ENCODE data around the gene ALAS1.

ALAS1 gene

DNA sequence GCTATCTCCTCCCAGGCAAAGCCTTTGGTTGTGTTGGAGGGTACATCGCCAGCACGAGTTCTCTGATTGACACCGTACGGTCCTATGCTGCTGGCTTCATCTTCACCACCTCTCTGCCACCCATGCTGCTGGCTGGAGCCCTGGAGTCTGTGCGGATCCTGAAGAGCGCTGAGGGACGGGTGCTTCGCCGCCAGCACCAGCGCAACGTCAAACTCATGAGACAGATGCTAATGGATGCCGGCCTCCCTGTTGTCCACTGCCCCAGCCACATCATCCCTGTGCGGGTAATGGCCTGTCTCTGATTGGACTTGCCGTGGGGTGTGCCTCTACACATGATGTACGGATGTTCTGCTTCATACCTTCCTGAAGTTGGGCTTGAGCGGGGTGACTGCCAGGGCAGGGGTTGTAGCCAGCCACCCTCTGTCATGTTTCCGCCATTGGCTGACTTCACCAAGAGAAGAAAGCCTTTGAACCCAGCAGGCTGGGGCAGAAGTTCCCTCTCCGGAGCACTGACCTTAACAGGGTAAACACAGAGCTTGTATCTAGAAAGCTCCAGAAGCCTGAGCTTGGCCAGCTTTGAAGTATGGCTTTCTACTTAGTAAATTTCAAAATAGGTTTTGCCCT lies 13.4 kb downstream of the ALAS1 start:
- Histone ChIP-seq H3K79me2 (ENCODE audit: low read length) (no peaks in the 10 kb centered on the region), H3K27ac (ENCODE audit: low read length) (no peak overlapping the region), H3K4me1 (ENCODE audit: low read length) (no peaks in the 10 kb centered on the region), H3K4me2 (ENCODE audit: low read length) (no peak overlapping the region), H3K36me3 (replicated peaks; ENCODE audit: low read depth, low read length) (peaks cover 74% of the 10 kb centered on the region), H4K20me1 (ENCODE audit: insufficient read depth, low read length) (no peaks in the 10 kb centered on the region), H3K9ac (ENCODE audit: low read length) (no peak overlapping the region), H2AFZ (ENCODE audit: low read depth, low read length) (no peak overlapping the region), H3K27me3 (ENCODE audit: low read depth, low read length) (no peaks in the 10 kb centered on the region), H3K9me3 (ENCODE audit: insufficient read depth, low read length) (no peaks in the 10 kb centered on the region), H3K4me3 (ENCODE audit: low read length) (no peak overlapping the region)
- TF ChIP-seq, protein P1, sequence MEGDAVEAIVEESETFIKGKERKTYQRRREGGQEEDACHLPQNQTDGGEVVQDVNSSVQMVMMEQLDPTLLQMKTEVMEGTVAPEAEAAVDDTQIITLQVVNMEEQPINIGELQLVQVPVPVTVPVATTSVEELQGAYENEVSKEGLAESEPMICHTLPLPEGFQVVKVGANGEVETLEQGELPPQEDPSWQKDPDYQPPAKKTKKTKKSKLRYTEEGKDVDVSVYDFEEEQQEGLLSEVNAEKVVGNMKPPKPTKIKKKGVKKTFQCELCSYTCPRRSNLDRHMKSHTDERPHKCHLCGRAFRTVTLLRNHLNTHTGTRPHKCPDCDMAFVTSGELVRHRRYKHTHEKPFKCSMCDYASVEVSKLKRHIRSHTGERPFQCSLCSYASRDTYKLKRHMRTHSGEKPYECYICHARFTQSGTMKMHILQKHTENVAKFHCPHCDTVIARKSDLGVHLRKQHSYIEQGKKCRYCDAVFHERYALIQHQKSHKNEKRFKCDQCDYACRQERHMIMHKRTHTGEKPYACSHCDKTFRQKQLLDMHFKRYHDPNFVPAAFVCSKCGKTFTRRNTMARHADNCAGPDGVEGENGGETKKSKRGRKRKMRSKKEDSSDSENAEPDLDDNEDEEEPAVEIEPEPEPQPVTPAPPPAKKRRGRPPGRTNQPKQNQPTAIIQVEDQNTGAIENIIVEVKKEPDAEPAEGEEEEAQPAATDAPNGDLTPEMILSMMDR (IDR thresholded peaks at IDR 0.05; ENCODE audit: low read depth, low read length) = no peak
- TF ChIP-seq EZH2phosphoT487 (IDR thresholded peaks at IDR 0.05; ENCODE audit: low read depth) = no peak

DNA sequence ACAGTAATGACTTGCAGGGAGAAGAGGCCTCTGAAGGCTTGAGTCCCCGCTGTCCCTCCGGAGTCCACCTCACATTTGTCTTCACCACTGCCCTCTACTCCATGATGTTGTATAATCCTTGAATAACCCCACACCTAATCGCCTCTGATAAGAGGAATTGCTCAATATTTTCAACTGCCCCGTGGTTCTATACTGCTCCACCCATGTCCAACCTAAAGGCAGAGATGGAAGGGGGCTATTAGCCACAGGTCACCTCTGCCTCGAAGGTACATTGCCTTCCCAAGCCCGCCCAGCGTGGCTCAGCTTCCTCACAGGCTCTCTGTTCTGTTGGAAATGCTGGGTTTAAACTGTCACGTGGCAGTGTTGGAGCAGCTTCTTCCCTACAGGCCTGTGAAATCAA lies 15.0 kb downstream of the ALAS1 start:
- Histone ChIP-seq H2AFZ (ENCODE audit: low read depth, low read length) (no peak overlapping the region), H3K4me2 (ENCODE audit: low read length) (no peak overlapping the region), H3K9me3 (ENCODE audit: insufficient read depth, low read length) (no peaks in the 10 kb centered on the region), H3K9ac (ENCODE audit: low read length) (no peak overlapping the region), H4K20me1 (ENCODE audit: insufficient read depth, low read length) (no peaks in the 10 kb centered on the region), H3K4me1 (ENCODE audit: low read length) (no peaks in the 10 kb centered on the region), H3K4me3 (ENCODE audit: low read length) (no peak overlapping the region), H3K36me3 (replicated peaks; ENCODE audit: low read depth, low read length) (peaks cover 67% of the 10 kb centered on the region), H3K27me3 (ENCODE audit: low read depth, low read length) (no peaks in the 10 kb centered on the region), H3K27ac (ENCODE audit: low read length) (no peak overlapping the region), H3K79me2 (ENCODE audit: low read length) (no peaks in the 10 kb centered on the region)
- TF ChIP-seq, protein P1 (IDR thresholded peaks at IDR 0.05; ENCODE audit: low read depth, low read length) = no peak
- no peak for TF ChIP-seq EZH2phosphoT487 (IDR thresholded peaks at IDR 0.05; ENCODE audit: low read depth)

DNA sequence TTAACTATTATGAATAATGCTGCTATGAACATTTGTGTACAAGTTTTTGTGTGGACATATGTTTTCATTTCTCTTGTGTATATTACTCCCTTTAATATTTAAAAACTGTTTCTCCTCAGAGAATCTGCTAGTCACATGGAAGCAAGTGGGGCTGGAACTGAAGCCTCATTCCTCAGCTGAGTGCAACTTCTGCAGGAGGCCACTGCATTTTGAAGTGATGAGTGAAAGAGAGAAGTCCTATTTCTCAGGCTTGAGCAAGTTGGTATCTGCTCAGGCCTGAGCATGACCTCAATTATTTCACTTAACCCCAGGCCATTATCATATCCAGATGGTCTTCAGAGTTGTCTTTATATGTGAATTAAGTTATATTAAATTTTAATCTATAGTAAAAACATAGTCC lies 15.9 kb downstream of the ALAS1 start:
- no peaks in the 10 kb centered on the region for H3K27me3 ChIP-seq (ENCODE audit: low read depth, low read length)
- no peak overlapping the region for H3K4me2 ChIP-seq (ENCODE audit: low read length)
- TF ChIP-seq EZH2phosphoT487 (IDR thresholded peaks at IDR 0.05; ENCODE audit: low read depth) = no peak
- TF ChIP-seq, protein P1 (IDR thresholded peaks at IDR 0.05; ENCODE audit: low read depth, low read length) = no peak
- peaks cover under 1% of the 10 kb centered on the region; the same call in 1 of the 2 replicates for H3K79me2 ChIP-seq (ENCODE audit: low read length)
- H3K9me3 ChIP-seq (ENCODE audit: insufficient read depth, low read length) = no peaks in the 10 kb centered on the region
- H3K9ac ChIP-seq (ENCODE audit: low read length) = no peak overlapping the region
- no peaks in the 10 kb centered on the region for H3K4me1 ChIP-seq (ENCODE audit: low read length)
- peaks cover 62% of the 10 kb centered on the region for H3K36me3 ChIP-seq (replicated peaks; ENCODE audit: low read depth, low read length)
- H4K20me1 ChIP-seq (ENCODE audit: insufficient read depth, low read length) = 0 out of 2 replicates have a peak, but pooled peaks cover under 1% of the 10 kb centered on the region
- H3K27ac ChIP-seq (ENCODE audit: low read length) = no peak overlapping the region
- H3K4me3 ChIP-seq (ENCODE audit: low read length) = no peak overlapping the region
- H2AFZ ChIP-seq (ENCODE audit: low read depth, low read length) = no peak overlapping the region

DNA sequence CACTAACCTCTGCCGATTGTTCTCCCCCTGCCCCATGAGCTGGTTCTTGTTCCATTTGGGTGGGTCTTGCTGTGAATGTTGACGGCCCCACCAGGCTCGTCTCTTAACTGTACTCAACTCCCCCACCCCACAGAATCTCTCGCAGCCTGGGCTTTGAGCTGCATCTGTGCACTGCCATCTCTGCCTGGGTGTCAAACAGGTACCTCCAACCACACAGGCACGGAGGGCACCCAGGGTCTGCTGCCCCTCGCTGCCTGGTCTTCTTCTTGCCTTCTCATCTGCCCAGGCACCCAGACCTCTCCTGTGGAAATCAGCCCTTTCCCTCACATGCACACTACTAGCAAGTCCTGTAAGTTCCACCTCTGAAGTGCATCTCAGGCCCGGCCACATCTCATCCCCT lies 17.4 kb downstream of the ALAS1 start:
- Histone ChIP-seq H2AFZ (ENCODE audit: low read depth, low read length) (no peak overlapping the region), H3K79me2 (ENCODE audit: low read length) (peaks cover 12% of the 10 kb centered on the region; the same call in 1 of the 2 replicates), H3K4me2 (ENCODE audit: low read length) (no peak overlapping the region), H3K27ac (ENCODE audit: low read length) (no peak overlapping the region), H3K4me3 (ENCODE audit: low read length) (no peak overlapping the region), H3K9ac (ENCODE audit: low read length) (no peak overlapping the region), H3K36me3 (replicated peaks; ENCODE audit: low read depth, low read length) (peaks cover 58% of the 10 kb centered on the region), H3K9me3 (ENCODE audit: insufficient read depth, low read length) (no peaks in the 10 kb centered on the region), H3K27me3 (ENCODE audit: low read depth, low read length) (no peaks in the 10 kb centered on the region), H3K4me1 (ENCODE audit: low read length) (no peaks in the 10 kb centered on the region), H4K20me1 (ENCODE audit: insufficient read depth, low read length) (peaks cover 12% of the 10 kb centered on the region)
- TF ChIP-seq, protein P1 (IDR thresholded peaks at IDR 0.05; ENCODE audit: low read depth, low read length) = no peak
- TF ChIP-seq EZH2phosphoT487 (IDR thresholded peaks at IDR 0.05; ENCODE audit: low read depth) = no peak
